ENCODE measurements around the gene G6PC2. TPM values are rescaled to one million over a fixed set of nuclear protein-coding genes. Genes with fewer than 3 reads are reported as not detected.

Gene G6PC2
- total and polyA plus RNA-seq, 2 of the 8 experiments (the other 6 are each of a cell fraction or from before 2014, with no cell fraction given): not detected

DNA sequence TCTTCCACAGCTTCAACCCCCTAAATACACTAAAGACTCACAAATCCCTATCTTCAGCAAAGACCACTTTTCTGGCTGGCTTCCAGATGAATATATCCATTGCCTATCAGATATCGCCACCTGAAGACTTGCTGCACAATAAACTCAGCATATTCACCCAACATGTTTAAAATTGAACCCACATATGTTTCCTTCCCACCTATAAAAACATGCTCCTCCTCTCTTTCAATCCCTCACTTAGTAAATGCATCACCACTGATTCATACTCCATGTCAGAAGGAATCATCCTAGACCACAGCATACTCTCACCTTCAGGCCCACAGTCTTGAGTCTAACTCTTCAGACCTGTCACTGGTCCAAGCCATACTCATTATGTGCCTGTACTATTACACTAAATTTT is 16.1 kb upstream of the G6PC2 start:
- no peak overlapping the region for H3K27ac ChIP-seq (ENCODE audit: low read depth, low read length)
- H4K5ac ChIP-seq (ENCODE audit: insufficient read length, low read depth, low read length): no peak overlapping the region
- peaks cover 0 to 9% of the 10 kb centered on the region in 2 experiments; a peak in 2 of 4 replicates for H3K79me2 ChIP-seq (ENCODE audit: control insufficient read depth in 1 of 2, insufficient read depth in 2 of 2, low read length in 2 of 2)
- no peak overlapping the region for H2AFZ ChIP-seq (ENCODE audit: low read length)
- H3K79me1 ChIP-seq (ENCODE audit: low read depth, low read length): no peaks in the 10 kb centered on the region; the same call in 1 of the 2 replicates
- no peak overlapping the region for H3K56ac ChIP-seq (replicated peaks; ENCODE audit: insufficient read length, low read depth, low read length)
- H3K18ac ChIP-seq (ENCODE audit: extremely low read depth, low read length): no peak overlapping the region
- no peak overlapping the region for H3K23ac ChIP-seq (ENCODE audit: insufficient read length)
- H3K27me3 ChIP-seq (replicated peaks in 1 of 4; ENCODE audit: control insufficient read depth in 3 of 4, extremely low read depth in 1 of 4, insufficient read depth in 3 of 4, low read length in 3 of 4): no peaks in the 10 kb centered on the region
- no peak overlapping the region for H2BK120ac ChIP-seq (replicated peaks; ENCODE audit: low read depth, low read length)
- ChIA-PET CTCF (ENCODE audit: partially characterized antibody) (interaction anchor here (1.1 kb wide), 1 partner anchor 35 kb away, joined by 5 read pairs; no protein-coding TSS in a partner anchor), POLR2A (ENCODE audit: partially characterized antibody) (no interaction called here)
- H3K4ac ChIP-seq (replicated peaks; ENCODE audit: insufficient read length, low read depth, low read length): no peak overlapping the region
- H3K4me3 ChIP-seq (ENCODE audit: extremely low read depth in 1 of 4, insufficient read depth in 2 of 4, low read depth in 3 of 4, low read length in 4 of 4): no peak overlapping the region
- no peak overlapping the region for H4K91ac ChIP-seq (replicated peaks; ENCODE audit: insufficient read length, low read length)
- no peak overlapping the region for H2AK5ac ChIP-seq (ENCODE audit: low read depth, low read length)
- FAIRE-seq (no peak), DNase-seq (ENCODE audit: low read depth in 1 of 2, low spot score in 2 of 2) (no peak)
- H3K4me1 ChIP-seq (replicated peaks in 1 of 4; ENCODE audit: control insufficient read depth in 3 of 4, insufficient read depth in 4 of 4, low read length in 3 of 4): no peaks in the 10 kb centered on the region; a peak in 2 of 7 replicates
- H3K14ac ChIP-seq (ENCODE audit: insufficient read length): no peak overlapping the region
- WGBS, 2 experiments (ENCODE audit: extremely low coverage in 1 of 2, insufficient coverage in 1 of 2, insufficient read length in 1 of 2, insufficient replicate concordance in 2 of 2, low coverage in 1 of 2, low lambda C conversion rate in 2 of 2, missing lambda C conversion rate in 1 of 2): 96% methylated on average over 1 of the region's 1 CpG; no CpG with 5 or more reads in 1 of the 2 experiments
- no peak overlapping the region for H2BK12ac ChIP-seq (ENCODE audit: low read depth, low read length)
- H3K9me3 ChIP-seq (ENCODE audit: insufficient read depth in 2 of 2, low read depth in 1 of 2, low read length in 1 of 2): no peaks in the 10 kb centered on the region
- TF ChIP-seq PHF8 (conservative IDR thresholded peaks at IDR 0.05; ENCODE audit: low read depth, low read length): no peak
- no peak for TF ChIP-seq SUZ12 (IDR thresholded peaks at IDR 0.05; ENCODE audit: low read length)
- no peak for TF ChIP-seq KDM4A (IDR thresholded peaks at IDR 0.05; ENCODE audit: low read depth, low read length, severe bottlenecking)
- TF ChIP-seq, protein P1, sequence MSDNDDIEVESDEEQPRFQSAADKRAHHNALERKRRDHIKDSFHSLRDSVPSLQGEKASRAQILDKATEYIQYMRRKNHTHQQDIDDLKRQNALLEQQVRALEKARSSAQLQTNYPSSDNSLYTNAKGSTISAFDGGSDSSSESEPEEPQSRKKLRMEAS (IDR thresholded peaks at IDR 0.05): no peak
- no peak for TF ChIP-seq CHD2 (IDR thresholded peaks at IDR 0.05; ENCODE audit: low read length)
- no peak for TF ChIP-seq MAFK (IDR thresholded peaks at IDR 0.05; ENCODE audit: low read depth, low read length)
- TF ChIP-seq GTF2F1 (IDR thresholded peaks at IDR 0.05; ENCODE audit: borderline replicate concordance, low read depth, low read length): no peak
- TF ChIP-seq, protein P2, sequence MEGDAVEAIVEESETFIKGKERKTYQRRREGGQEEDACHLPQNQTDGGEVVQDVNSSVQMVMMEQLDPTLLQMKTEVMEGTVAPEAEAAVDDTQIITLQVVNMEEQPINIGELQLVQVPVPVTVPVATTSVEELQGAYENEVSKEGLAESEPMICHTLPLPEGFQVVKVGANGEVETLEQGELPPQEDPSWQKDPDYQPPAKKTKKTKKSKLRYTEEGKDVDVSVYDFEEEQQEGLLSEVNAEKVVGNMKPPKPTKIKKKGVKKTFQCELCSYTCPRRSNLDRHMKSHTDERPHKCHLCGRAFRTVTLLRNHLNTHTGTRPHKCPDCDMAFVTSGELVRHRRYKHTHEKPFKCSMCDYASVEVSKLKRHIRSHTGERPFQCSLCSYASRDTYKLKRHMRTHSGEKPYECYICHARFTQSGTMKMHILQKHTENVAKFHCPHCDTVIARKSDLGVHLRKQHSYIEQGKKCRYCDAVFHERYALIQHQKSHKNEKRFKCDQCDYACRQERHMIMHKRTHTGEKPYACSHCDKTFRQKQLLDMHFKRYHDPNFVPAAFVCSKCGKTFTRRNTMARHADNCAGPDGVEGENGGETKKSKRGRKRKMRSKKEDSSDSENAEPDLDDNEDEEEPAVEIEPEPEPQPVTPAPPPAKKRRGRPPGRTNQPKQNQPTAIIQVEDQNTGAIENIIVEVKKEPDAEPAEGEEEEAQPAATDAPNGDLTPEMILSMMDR (IDR thresholded peaks at IDR 0.05; ENCODE audit: control extremely low read depth in 1 of 3, insufficient read depth in 1 of 3, low read depth in 1 of 3, low read length in 3 of 3): no peak
- TF ChIP-seq TAF1 (IDR thresholded peaks at IDR 0.05; ENCODE audit: low read depth, low read length): no peak
- TF ChIP-seq JUND (IDR thresholded peaks at IDR 0.05; ENCODE audit: low read length): no peak
- TF ChIP-seq, protein P3, sequence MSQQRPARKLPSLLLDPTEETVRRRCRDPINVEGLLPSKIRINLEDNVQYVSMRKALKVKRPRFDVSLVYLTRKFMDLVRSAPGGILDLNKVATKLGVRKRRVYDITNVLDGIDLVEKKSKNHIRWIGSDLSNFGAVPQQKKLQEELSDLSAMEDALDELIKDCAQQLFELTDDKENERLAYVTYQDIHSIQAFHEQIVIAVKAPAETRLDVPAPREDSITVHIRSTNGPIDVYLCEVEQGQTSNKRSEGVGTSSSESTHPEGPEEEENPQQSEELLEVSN (IDR thresholded peaks at IDR 0.05): no peak
- no peak overlapping the region for H2BK20ac ChIP-seq (ENCODE audit: low read length)
- peaks cover 0 to 9% (median 3%) of the 10 kb centered on the region in 4 experiments; a peak in 4 of 8 replicates for H3K36me3 ChIP-seq (ENCODE audit: control insufficient read depth in 2 of 4, insufficient read depth in 4 of 4, low read length in 3 of 4)
- H3K23me2 ChIP-seq (ENCODE audit: low read depth, low read length): peaks cover 7% of the 10 kb centered on the region
- no peak overlapping the region for H2BK15ac ChIP-seq (ENCODE audit: low read length)
- H3K4me2 ChIP-seq (ENCODE audit: insufficient read depth in 1 of 2, low read depth in 2 of 2, low read length in 2 of 2): no peak overlapping the region
- no peak overlapping the region for H4K8ac ChIP-seq (ENCODE audit: extremely low read depth, insufficient read depth, low read length)
- H4K20me1 ChIP-seq (replicated peaks in 1 of 2; ENCODE audit: control insufficient read depth in 1 of 2, insufficient read depth in 2 of 2, low read length in 2 of 2): no peaks in the 10 kb centered on the region
- H2BK5ac ChIP-seq (ENCODE audit: low read depth, low read length): no peak overlapping the region
- no peak overlapping the region for H3K9ac ChIP-seq (replicated peaks in 1 of 4; ENCODE audit: extremely low read depth in 1 of 4, low read depth in 3 of 4, low read length in 3 of 4)
